GM21447 (cell line): ENCODE measurements around the gene ZMYM2.

ENCODE experiments used
- ATAC-seq: cut with Tn5 transposase; IDR thresholded peaks from one replicate; pipeline ENCODE4 v1.9.1; 2021; ENCODE audit not compliant: unreplicated experiment

ZMYM2 gene

DNA sequence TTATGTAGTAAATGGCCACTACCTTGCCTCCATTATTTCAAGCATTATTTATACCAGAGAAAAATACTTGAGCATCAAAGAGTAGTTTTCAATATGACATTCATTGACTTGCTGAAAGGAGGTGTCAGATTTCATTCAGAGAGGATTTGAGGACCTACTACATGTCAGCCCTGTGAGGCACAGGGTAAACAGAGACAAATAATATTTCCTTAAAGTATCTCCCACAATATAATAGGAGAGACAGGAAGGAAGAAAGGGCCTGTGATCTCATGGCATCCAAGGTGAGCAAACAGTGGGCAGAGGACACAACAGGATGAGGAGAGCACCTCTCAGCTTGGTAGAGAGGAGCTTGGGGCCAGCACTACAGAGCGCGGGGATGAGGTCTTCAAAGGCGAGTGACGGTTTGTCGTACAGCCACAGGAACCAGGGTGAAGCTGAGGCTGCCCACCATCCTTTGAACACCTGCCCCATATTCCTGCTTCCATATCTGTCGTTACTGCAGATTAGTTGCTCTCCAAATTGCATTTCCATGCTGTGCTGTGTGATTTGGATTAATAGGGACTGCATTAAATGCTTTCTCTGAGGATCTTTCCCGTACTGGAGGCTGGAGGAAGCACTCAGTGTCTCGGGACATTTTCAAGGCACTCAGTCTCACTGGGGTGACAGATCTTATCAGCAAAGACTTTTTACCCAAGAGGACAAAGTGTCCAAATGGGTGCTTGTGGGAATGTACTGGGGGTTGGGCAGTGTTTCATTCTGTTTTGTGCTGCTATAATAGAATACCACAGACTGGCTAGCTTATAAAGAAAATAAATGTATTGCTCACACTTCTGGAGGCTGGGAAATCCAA lies 143.2 kb downstream of the ZMYM2 start:
- ATAC-seq = no peak

DNA sequence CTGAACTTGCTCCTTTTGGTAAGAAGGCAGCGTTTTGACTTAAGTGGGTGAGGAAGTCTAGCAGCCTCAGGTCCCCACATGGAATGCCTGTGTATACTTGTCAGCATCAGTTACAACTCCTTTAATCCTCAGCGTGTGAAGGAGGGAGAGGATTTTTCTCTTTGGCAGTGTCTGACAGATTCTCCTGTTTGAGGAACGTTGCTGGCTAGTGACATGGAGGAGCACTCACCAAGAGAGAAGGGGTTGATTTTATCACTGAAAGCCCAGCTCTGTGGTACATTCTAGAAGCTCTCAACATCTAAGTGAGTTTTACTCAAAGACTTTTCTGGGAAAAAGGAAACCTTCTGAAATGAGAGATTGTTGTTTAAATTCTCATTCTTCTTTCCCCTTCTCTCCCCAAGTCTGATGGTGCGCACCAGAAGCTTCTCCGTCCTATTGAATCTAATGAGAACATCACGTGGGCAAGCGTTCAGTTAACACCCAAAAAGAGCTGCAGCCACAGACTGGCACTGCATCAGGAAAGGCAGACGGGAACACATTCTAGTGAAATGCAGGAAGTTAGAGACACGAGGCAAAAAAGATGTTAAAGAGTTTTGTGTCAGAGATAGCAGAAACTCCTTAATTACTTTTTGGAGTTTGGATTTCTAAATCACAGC lies 144.1 kb downstream of the ZMYM2 start:
- ATAC-seq = no peak

DNA sequence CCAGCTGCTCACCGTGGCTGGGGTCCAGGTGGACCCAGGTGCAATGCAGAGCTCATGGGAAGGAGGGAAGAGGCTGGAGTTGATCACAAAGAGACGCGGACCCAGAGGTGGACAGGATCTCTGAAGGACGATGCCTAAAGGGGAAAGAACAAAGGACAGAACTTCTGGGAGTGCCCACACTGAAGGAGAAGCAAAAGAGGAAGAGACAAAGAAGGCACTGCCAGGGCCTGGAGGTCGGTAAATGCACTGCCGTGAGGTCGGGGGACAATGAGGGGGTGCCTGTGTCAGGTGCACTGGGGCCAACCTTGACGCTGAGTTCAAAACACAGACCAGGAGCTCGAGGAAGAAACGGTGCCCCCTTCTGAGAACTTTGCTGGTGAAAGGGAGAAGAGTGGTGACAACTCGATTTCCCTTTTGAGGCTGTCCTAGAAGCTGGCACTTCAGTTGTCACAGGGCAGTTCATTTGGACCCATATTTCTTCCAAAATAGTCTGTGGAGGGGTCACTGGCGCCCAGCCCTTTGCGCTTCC lies 146.7 kb downstream of the ZMYM2 start:
- ATAC-seq = no peak

DNA sequence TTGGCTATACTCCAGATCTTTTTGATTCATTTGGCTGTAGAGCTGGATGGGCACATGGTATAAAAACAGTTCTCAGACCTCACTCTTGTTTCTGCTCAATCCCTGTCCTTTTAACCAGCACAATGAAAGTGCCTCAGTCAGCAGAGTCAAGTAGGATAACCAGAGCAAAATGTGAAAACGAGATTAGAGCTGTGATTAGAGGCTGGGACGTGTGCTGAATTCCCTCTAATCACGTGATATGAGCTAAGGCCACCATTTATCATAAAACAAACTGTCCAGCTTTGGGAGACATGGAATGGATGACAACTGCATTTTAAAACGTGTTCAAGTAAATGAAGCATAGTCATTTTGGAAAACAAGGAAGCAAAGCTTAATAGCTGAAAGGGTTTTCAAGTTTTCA lies 148.2 kb downstream of the ZMYM2 start:
- no peak for ATAC-seq

DNA sequence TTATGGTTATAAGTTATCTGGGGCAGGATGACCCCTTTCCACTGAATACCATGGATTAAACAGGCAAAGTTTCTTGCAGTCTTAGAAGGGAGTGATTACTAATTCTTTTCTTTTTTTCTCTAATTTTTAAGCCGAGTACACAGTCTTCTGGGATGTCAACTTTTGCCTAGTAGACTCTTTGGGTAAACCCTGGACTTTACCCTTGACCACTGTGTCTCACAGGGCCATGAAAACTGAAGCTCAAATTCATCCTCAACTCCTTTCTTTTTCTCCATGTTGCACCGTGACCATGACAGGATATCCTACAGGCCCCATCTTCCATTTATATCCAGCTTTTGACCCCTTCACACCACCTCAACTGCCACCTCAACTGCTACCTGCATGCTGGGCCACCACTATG lies 150.5 kb downstream of the ZMYM2 start:
- ATAC-seq = no peak

DNA sequence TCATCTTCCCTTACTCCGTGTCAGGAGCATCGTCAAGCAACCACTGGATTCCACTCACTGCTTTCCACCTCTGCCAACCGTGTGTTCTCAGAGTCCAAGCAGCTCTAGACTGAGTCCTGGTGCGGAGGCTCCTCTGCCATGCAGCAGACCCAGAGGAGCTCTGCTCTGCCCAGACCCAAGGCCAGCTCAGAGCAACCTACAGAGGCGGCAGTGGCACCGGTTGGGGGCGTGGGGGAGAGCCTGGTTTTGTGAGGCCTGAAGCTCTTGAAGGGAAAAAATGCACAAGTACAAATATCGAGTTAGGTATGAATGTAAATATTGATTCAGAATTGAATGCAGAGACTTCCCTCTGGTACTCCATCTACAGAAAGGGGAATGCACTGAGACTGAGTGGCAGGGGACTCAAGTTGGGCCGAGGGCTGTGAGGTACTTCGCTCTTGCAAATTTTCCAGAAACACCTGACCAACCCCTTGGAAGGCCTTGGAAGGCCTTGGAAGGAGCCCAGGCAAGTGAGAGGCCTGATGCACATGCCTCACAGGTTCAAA lies 155.6 kb downstream of the ZMYM2 start:
- ATAC-seq = no peak

DNA sequence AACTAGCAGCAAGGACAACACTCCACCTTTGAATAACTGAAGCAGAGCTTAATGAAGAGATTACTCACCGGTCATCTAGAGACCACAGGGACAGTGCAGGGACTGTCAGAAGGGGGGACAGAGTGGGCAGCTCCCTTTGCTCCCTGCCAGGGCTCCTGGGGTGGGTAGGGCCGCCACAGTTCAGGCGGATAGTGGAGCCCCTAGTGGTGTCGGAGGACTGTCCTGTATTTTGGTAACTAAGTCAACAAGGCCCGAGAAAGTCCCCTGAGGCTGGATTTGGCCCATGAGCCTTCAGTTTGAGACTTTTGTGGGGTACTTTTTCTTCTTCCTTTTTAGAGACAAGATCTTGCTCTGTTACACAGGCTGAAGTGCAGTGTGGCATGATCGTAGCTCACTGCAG lies 157.7 kb downstream of the ZMYM2 start:
- no peak for ATAC-seq

DNA sequence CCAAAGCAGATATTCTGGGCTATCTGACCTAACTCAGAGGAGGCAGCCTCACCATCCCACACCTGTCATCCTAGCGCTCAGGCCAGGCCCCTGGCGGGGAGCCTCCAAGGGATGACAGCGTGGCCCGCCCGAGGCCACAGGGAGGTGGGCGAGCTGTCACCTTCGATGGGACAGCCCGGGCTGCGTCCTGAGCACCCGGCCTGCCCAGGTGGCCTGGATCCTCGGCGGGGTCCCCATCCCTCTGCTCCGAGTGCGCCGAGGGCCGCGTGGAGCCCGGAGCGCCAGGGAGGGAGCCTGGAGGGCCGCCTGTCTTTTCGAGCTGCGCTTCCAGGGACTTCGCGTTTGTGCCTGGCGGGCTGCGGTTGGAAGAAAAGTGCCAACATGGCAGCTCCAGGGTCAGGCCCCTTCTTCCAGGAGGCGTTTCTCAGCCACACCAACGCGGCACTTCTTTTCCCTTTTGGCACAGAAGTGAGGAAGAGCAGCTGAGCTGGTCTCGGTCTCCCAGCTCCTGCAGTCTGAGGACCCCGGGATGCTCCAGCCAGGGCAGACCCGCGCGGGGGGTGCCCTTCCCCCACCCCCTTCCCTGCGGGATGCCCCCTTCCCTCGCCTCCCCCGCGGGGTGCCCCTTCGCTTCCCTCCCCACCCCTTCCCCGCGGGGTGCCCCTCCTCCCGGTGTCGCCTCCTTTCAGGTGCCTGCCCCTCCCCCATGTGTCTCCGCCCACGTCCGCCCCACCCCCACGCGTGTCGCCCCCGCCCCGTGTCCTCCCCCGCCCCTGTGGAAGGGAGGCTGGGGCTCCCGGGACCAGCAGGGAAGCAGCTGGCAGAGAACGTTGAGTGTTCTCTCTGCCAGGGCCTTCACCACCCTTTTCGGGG lies 160.0 kb downstream of the ZMYM2 start:
- peak; percentile 39 for ATAC-seq

DNA sequence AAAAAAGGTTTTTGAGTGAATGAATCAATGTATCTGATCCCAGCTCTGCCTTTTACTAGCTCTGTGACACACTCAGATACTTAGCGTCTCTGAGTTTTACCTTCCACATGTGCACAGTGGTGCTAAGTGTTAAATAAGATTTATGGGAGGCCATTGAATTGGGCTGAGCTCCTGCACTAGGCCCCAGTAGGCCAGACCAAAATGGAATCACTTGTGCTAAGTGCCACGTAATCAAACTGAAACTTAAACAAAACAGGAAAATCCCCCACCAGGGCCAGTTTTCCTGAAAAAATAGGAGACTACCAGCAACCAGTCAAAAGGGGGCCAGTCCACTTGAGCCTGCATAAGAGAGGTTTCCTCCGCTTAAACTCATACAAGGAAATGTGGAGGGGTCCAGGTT lies 161.4 kb downstream of the ZMYM2 start:
- no peak for ATAC-seq

DNA sequence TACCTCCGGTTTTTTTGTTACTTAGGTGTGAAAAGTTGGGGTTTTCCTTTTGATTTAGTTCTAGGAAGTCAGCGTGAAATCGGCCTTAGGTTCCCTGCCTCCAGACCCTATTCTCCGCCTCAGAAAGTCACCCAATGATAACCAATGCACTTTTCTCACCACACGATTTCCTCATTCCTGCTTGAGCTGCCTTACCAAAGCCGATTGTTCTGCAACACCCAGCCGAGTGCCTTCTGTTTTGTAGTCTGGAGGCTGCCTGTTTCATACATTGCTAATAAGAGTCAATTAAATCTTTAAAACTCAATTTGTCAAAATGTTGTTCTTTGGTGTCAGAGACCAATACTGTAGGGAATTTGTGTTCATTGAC lies 162.6 kb downstream of the ZMYM2 start:
- ATAC-seq = no peak

DNA sequence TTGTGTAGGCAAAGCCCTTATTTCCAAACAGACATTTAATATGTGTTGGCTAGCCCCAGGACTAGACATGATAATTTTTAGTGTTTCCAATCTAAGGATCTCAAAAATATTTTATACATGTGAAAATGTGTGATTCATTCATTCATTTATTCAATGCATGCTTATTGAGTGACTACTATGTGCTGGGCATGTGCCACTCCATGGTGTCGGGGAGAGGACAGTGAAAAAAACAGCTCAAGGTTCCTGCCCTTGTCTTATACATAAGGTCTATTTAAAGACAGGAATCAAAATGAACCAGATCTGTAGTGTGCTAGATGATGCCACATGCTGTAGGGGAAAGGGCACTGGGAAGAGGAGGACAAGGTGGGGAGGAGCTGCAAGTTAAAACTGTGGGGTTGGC lies 165.8 kb downstream of the ZMYM2 start:
- no peak for ATAC-seq

DNA sequence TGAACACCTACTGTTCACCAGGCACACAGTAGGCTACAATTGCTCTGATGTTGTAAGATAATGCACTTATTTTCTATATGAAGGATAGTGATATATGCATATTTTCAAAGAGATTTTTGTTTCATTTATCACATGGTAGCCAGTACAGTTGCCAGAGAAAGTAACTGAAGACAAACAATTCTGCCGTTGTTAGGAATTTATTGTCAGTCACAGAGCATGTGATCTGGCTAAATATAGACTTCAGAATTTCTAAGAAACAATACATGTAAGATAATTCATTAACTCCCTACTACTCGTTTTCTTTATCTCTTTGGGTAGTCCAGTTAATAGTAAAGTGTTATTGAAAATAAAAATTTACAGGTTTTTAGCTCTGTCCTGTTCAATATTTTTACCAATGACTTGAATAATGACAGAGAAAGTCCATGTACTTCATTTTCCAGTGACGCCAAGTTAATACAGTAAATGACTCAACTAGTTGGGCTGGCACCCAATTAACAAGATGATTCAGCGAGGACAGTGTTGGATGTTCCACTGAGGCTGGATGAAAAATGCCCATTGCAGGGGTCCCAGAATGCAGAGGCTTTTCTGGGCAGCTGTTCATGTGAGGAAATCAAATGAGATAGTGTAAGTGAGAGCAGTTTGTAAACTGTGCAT lies 166.7 kb downstream of the ZMYM2 start:
- ATAC-seq = no peak

DNA sequence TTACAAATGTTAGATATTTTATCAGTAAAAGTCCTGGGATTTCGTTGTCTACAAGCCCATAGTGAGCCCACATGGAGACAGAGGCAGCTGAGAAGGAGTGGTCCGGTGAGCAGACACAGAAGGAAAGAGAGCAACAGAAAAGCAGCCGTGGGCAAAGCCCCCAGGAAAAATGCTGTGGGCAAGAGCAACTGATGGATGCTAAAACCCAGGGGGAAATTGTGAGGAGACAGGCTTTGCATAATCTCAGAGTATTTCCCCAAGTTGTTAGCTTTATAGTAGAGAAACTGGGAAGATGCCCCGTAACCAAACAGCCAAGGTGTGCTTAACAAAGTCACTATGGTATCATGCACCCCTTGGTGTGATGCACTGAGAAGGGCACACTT lies 167.2 kb downstream of the ZMYM2 start:
- ATAC-seq = no peak

DNA sequence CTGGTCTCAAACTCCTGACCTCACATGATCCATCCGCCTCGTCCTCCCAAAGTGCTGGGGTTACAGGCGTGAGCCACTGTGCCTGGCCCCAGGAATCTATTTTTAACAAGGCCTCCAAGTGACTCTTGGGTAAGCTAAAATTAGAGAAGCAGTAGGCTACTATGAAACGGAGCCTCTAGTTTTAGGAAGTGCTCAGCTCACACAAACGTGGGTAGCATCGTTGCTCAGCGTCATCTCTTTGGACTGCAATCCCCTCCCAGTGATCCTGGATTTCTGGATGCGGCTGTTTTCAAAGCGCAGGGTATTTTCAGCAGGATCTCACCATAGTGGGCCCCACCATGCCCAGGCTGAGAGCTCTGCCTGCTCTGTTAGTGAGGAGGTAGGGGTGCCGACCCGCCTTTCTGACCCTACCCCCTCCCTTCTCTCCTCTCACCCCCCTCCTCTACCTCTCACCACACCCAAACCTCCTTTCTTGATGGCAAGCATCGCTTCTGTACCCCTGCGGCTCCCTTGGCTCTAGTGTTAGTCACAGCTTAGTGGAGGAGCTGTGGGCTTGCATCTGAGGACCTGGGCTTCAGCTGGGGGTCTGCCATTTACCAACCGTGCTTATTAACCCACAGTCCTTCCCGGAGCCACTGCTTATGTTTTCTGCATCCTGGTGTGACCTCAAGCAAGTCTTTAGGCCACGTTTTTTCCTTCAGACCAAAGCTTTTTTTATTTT lies 168.2 kb downstream of the ZMYM2 start:
- no peak for ATAC-seq

DNA sequence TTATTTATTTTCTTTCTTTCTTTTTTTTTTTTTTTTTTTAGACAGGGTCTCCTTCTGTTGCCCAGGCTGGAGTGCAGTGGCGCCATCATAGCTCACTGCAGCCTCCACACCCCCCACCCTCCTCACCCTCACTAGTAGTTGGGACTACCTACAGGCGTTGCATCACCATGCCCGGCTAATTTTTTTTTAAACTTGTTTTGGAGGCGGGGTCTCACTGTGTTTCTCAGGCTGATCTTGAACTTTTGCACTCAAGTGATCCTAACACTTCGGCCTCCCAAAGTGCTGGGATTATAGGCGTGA lies 168.7 kb downstream of the ZMYM2 start:
- peak; percentile 11 for ATAC-seq

DNA sequence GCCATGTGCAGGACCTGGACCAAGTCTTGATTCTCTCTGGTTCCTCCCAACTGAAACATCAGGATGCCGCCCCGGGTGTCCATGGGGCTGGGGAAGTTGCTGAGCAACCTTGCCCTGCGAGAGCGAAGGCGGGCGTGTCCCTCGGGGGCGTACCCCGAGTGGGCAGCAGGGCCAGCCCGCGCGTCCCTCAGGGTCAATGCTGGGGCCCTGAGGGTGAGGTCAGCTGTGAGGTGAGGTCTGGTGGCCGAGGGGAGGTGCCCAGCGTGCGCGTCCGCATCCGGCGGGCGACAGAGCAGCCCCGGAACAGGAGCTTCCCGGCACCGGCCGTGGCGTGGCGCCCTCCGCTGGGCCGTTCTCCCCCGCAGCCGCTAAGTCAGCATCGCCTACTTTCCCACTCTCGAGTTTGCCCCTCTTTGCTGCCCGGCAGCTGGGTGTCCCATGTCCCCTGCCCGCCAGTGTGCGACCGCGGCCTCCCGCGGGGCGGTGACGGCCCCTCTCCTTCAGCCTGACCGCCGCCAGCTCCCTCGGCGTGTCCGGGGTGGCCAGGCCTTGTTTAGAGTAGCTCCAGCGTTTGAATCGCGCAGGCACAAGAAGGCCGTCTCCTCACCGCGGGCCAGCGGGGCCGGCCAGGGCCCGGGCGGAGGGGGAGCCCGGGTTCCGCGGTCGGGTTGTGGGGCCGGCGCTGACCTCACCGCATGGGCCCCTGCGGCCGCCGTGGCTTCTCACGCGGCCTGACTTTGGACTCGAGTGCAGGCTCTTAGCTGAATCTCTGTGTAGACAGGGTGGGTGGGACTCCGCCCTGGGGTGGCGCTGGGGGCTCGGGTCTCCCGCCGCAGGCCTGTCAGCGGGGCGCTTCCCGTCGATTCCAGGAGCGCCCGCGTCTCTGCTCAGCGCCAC lies 169.3 kb downstream of the ZMYM2 start:
- peak; percentile 72 for ATAC-seq

DNA sequence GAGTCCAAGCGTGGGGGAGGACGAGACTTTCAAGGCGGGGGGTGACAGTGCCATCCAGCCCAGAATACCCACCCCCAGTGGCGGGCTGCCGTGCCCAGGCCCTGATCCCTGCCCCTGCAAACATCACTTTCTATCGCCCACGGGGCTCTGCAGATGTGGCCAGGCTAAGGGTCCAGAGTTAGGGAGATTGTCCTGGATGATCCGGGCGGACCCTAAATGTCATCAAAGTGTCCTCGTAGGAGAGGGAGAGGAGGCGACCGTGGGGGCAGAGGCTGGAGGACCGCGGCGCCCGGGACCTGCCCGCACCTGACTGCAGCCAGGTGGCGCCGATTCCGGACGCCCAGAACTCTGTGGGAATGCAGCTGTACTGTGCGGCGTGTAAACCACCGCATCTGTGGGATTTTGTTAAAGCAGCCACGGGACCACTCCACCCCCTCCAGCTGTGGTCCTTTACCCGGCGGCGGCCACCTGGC lies 170.0 kb downstream of the ZMYM2 start:
- ATAC-seq = no peak

DNA sequence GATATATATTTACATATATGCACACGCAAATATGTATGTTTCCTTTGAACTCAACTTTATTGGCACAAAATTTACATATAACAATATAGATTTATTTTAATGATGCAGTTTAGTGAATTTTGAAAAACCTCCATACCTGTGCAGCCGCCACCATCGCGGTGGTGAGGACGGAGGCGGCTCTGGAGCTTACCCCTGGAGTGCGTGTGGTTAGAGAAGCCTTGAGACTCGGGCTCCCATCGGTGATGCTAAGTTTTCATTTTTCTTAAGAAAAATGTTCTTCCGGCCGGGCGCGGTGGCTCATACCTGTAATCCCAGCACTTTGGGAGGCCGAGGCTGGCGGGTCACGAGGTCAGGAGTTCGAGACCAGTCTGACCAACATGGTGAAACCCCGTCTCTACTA lies 170.5 kb downstream of the ZMYM2 start:
- no peak for ATAC-seq

DNA sequence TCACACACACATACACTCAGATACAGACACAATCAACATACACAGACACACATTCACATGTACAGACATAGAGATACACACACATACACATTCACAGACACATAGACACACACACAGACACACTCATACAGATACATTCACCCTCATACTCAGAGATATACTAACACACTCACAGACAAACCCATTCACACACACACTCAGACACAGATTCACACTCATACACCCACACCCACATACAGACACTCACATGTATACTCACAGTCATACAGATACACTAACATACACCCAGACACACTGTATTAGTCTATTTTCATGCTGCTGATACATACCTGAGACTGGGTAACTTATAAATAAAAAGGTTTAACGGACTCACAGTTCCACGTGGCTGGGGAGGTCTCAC lies 171.5 kb downstream of the ZMYM2 start:
- ATAC-seq = no peak
